Lung (tissue), 12 donors: ENCODE data around the gene NASP. TPM values are rescaled to one million over a fixed set of nuclear protein-coding genes. Genes with fewer than 3 reads are reported as not detected.

Experiments used
- ATAC-seq: fragments of 200-7000 bp; cut with Tn5 transposase; one replicate; pipeline ENCODE4 v1.9.1; 2020; ENCODE audit warnings: moderate number of reproducible peaks; ENCODE audit not compliant: insufficient read depth, low FRiP score
- DNase-seq, 3 donors: peaks; one replicate each; pipeline ENCODE4 v3.0.0-alpha.2; 2013 to 2017
- H3K27ac ChIP-seq, 2 donors: one replicate each; pipeline ENCODE4 v1.5.1; 2013; ENCODE audit warnings: mild to moderate bottlenecking in 2 of 2, moderate library complexity in 2 of 2, control low read depth in 1 of 2, inconsistent platforms in 1 of 2, low read depth in 1 of 2, low read length in 1 of 2
- H3K27me3 ChIP-seq, 3 donors: one replicate each; pipeline ENCODE4 v1.5.1; 2013; ENCODE audit warnings: low read length in 2 of 3; ENCODE audit not compliant: control insufficient read depth in 3 of 3, insufficient read depth in 3 of 3
- H3K36me3 ChIP-seq, 4 donors: one replicate each; pipeline ENCODE4 v1.5.1; 2013; ENCODE audit warnings: low read length in 4 of 4, mild to moderate bottlenecking in 1 of 4, moderate library complexity in 1 of 4; ENCODE audit not compliant: control insufficient read depth in 4 of 4, insufficient read depth in 4 of 4
- H3K4me1 ChIP-seq, 5 donors: one replicate each; pipeline ENCODE4 v1.5.1; 2013; ENCODE audit warnings: low read length in 5 of 5, mild to moderate bottlenecking in 2 of 5, moderate library complexity in 1 of 5; ENCODE audit not compliant: control insufficient read depth in 5 of 5, insufficient read depth in 5 of 5
- H3K4me3 ChIP-seq: one replicate; pipeline ENCODE4 v1.5.1; 2013; ENCODE audit warnings: mild to moderate bottlenecking, control low read depth, moderate library complexity
- H3K9ac ChIP-seq, 2 donors: one replicate each; pipeline ENCODE4 v1.5.1; 2013; ENCODE audit warnings: low read length in 2 of 2, control low read depth in 1 of 2; ENCODE audit not compliant: insufficient read depth in 1 of 2
- H3K9me3 ChIP-seq, 4 donors: one replicate each; pipeline ENCODE4 v1.5.1; 2013; ENCODE audit warnings: low read length in 3 of 4, mild to moderate bottlenecking in 1 of 4, moderate library complexity in 1 of 4; ENCODE audit not compliant: control insufficient read depth in 4 of 4, insufficient read depth in 3 of 4
- CTCF ChIP-seq: IDR thresholded peaks from 2 replicates; pipeline ENCODE4 v1.5.1; 2012; ENCODE audit warnings: mild to moderate bottlenecking; ENCODE audit errors: control extremely low read depth, extremely low read depth
- WGBS, 2 donors: extraction: QIAGEN DNeasy Blood & Tissue Kit; methylation state at CpG; one replicate each; pipeline ENCODE4 v1.1.7; 2013; 5-methylcytosine and 5-hydroxymethylcytosine counted together
- polyA plus RNA-seq, 2 donors: library from polyadenylated mRNA; stranded (reverse); fragments of 200-250 nt; gene quantifications; one replicate each; pipeline ENCODE4 v1.2.1, GENCODE V29; 2013
- total RNA-seq, 2 donors: library from RNA; depleted of rRNA in 1 of 2; stranded (reverse); fragments of >200 nt in 1 of 2; gene quantifications; one replicate each; pipeline ENCODE4 v1.2.1, GENCODE V29; 2014 to 2021
- donor health status: control.
- donor health status: control.
- donor health status: Bipolar disorder and iron deficiency.
- donor health status: healthy.
- donor health status: DM: yes; HTN: yes; CAD: no.

NASP gene
- total and polyA plus RNA-seq, 4 donors = 56.8 to 110 (median 89.4) TPM

GRCh38 chr1:45644661-45645060 lies 60.8 kb downstream of the NASP start:
- WGBS, 2 donors = 94 to 95% methylated on average over 2 of the region's 2 CpGs
- TF ChIP-seq CTCF = no peak
- Histone ChIP-seq H3K4me1 (peaks cover 0 to 11% (median 3%) of the 10 kb centered on the region in 5 donors), H3K27ac (no peak overlapping the region), H3K36me3 (peaks cover 12 to 23% (median 19%) of the 10 kb centered on the region in 4 donors), H3K9me3 (no peaks in the 10 kb centered on the region), H3K9ac (no peak overlapping the region), H3K27me3 (no peaks in the 10 kb centered on the region), H3K4me3 (no peak overlapping the region)
- ATAC-seq = no peak
- no peak for DNase-seq

GRCh38 chr1:45647248-45648021 lies 63.6 kb downstream of the NASP start:
- no peak for ATAC-seq

GRCh38 chr1:45654540-45655280 lies 70.9 kb downstream of the NASP start:
- Histone ChIP-seq H3K9me3 (no peaks in the 10 kb centered on the region), H3K27me3 (no peaks in the 10 kb centered on the region), H3K36me3 (peaks cover 31 to 61% (median 41%) of the 10 kb centered on the region in 4 donors), H3K27ac (no peak overlapping the region), H3K4me3 (no peak overlapping the region), H3K9ac (no peak overlapping the region), H3K4me1 (no peaks in the 10 kb centered on the region)
- ATAC-seq (no peak), DNase-seq (no peak)
- no peak for TF ChIP-seq CTCF
- 95 to 97% methylated on average over 12 of the region's 12 CpGs for WGBS, 2 donors

More at GRCh38 chr1:45647248-45648021, 63.6 kb downstream of the NASP start:
- Histone ChIP-seq H3K36me3 (peaks cover 12 to 32% (median 24%) of the 10 kb centered on the region in 4 donors), H3K27me3 (no peaks in the 10 kb centered on the region), H3K9ac (no peak overlapping the region), H3K27ac (peak overlapping the region; percentile 9 to 26), H3K4me1 (peaks cover 0 to 11% (median 3%) of the 10 kb centered on the region in 5 donors), H3K4me3 (no peak overlapping the region), H3K9me3 (no peaks in the 10 kb centered on the region)
- 75 to 84% methylated on average over 9 of the region's 9 CpGs for WGBS, 2 donors
- no peak for TF ChIP-seq CTCF
- DNase-seq = peak in 2 of 3 donors; percentile 8 to 12
